Panc1 (cell line): ENCODE data around the gene C11orf58. TPM values are rescaled to one million over a fixed set of nuclear protein-coding genes. Genes with fewer than 3 reads are reported as not detected.

Source experiments
- ATAC-seq: fragments of 200-7000 bp; cut with Tn5 transposase; 2 replicates; pipeline ENCODE4 v1.9.1; 2020; ENCODE audit warnings: mild to moderate bottlenecking, moderate library complexity
- BruUV-seq: library from RNA; stranded (reverse); fragments of 400-500 nt; replicated peaks from 2 replicates; lab custom pipeline; 2021; lab: Mats Ljungman, UMichigan
- CTCF ChIA-PET: fragments of 300-600 bp; sonication (Branson Sonifier 250); formaldehyde crosslinking; loops from one replicate; lab custom pipeline; 2022; ENCODE audit warnings: antibody characterized with exemption; lab: Charles Lee
- POLR2A ChIA-PET: fragments of 300-600 bp; sonication (Branson Sonifier 250); formaldehyde crosslinking; loops from one replicate; lab custom pipeline; 2022; ENCODE audit warnings: antibody characterized with exemption; lab: Charles Lee
- DNase-seq: peaks from one replicate; pipeline ENCODE4 v3.0.0-alpha.2; 2010; ENCODE audit warnings: low read depth, low spot score
- H3K27ac ChIP-seq: 2 replicates; pipeline ENCODE4 v1.5.1; 2011; ENCODE audit warnings: mild to moderate bottlenecking, low read length, inconsistent platforms
- H3K27me3 ChIP-seq: fragments of 200-500 bp; sonication (Bioruptor generic); 2 replicates; pipeline ENCODE4 v1.6.0; 2014; ENCODE audit warnings: low read length, inconsistent platforms; ENCODE audit not compliant: control insufficient read depth, insufficient read depth
- H3K36me3 ChIP-seq: fragments of 200-500 bp; sonication (Bioruptor generic); 2 replicates; pipeline ENCODE4 v1.5.1; 2014; ENCODE audit warnings: inconsistent platforms, mild to moderate bottlenecking, low read length, moderate library complexity; ENCODE audit not compliant: control insufficient read depth, insufficient read depth
- H3K4me1 ChIP-seq: 2 replicates; pipeline ENCODE4 v1.5.1; 2011; ENCODE audit warnings: inconsistent platforms, mild to moderate bottlenecking, low read length, moderate library complexity; ENCODE audit not compliant: control insufficient read depth, insufficient read depth
- H3K4me3 ChIP-seq, 2 experiments: 2 replicates each; pipeline ENCODE4 v1.5.1; 2011 to 2012; ENCODE audit warnings: low read depth in 2 of 2, low read length in 2 of 2, mild to moderate bottlenecking in 2 of 2, inconsistent platforms in 1 of 2, moderate library complexity in 1 of 2
- H3K9me3 ChIP-seq: fragments of 200-500 bp; sonication (Bioruptor generic); 2 replicates; pipeline ENCODE4 v1.5.1; 2014; ENCODE audit warnings: low read depth, mild to moderate bottlenecking, inconsistent platforms, low read length, moderate library complexity; ENCODE audit not compliant: control insufficient read depth, insufficient read depth
- CTCF ChIP-seq: fragments of 450-650 bp; IDR thresholded peaks from 2 replicates; pipeline ENCODE4 v1.5.1; 2017; ENCODE audit warnings: mild to moderate bottlenecking
- POLR2AphosphoS5 ChIP-seq: IDR thresholded peaks from 2 replicates; pipeline ENCODE4 v1.6.1; 2012; ENCODE audit warnings: mild to moderate bottlenecking, low read depth, low read length, moderate library complexity
- REST ChIP-seq, 2 experiments: IDR thresholded peaks; 2 replicates each; pipeline ENCODE4 v1.6.1; 2011 to 2012; ENCODE audit warnings: low read depth in 2 of 2, control low read depth in 1 of 2, low read length in 1 of 2, mild to moderate bottlenecking in 1 of 2, moderate library complexity in 1 of 2; ENCODE audit not compliant: insufficient read depth in 1 of 2
- SIN3A ChIP-seq: IDR thresholded peaks from 2 replicates; pipeline ENCODE4 v1.6.1; 2012; ENCODE audit warnings: low read depth, mild to moderate bottlenecking, low read length, moderate library complexity, borderline replicate concordance; ENCODE audit not compliant: insufficient read depth
- TCF7L2 ChIP-seq: IDR thresholded peaks from 2 replicates; pipeline ENCODE4 v1.6.1; 2011; ENCODE audit warnings: mild to moderate bottlenecking, low read depth, low read length, inconsistent platforms
- in situ Hi-C: cut with HindIII; loops from 2 replicates; pipeline ENCODE4 v1.10.0; 2016; ENCODE audit warnings: low sequenced_read_pairs, low pct_unique_long_range_greater_than_20kb
- intact Hi-C: fragments of 100-400 bp; cut with micrococcal nuclease; formaldehyde crosslinking; loops from one replicate; pipeline ENCODE4 v1.10.0; 2022; ENCODE audit not compliant: unreplicated experiment
- total RNA-seq: library from RNA; stranded (reverse); gene quantifications from one replicate; pipeline ENCODE4 v1.2.1, GENCODE V29; 2021; ENCODE audit not compliant: unreplicated experiment

The C11orf58 gene
- total RNA-seq, 1 experiment from 2014 or later = 97.6 TPM

GRCh38 chr11:16737818-16738192 lies 642 bp upstream of the C11orf58 start:
- ChIA-PET CTCF (interaction anchor here (0.6 kb wide), 1 partner anchor 1042 kb away, joined by 3 read pairs; no protein-coding TSS in a partner anchor), POLR2A (interaction anchor here (0.7 kb wide), 1 partner anchor 36 kb away, joined by 3 read pairs; no protein-coding TSS in a partner anchor)
- Histone ChIP-seq H3K4me1 (0 out of 2 replicates have a peak, but pooled peaks cover 3% of the 10 kb centered on the region), H3K27me3 (no peaks in the 10 kb centered on the region), H3K4me3 (peak overlapping the region; percentile 93 to 99), H3K9me3 (no peaks in the 10 kb centered on the region), H3K27ac (peak overlapping the region; percentile 98), H3K36me3 (peaks cover 5% of the 10 kb centered on the region; the same call in 1 of the 2 replicates)
- in situ Hi-C loops = no loop called here
- DNase-seq = no peak
- peak; percentile 17 for ATAC-seq
- BruUV-seq = TSS peak; percentile 99
- intact Hi-C loops = no loop called here
- TF ChIP-seq CTCF (no peak), REST (IDR thresholded peaks at IDR 0.05; ENCODE audit: insufficient read depth in 1 of 2, low read depth in 2 of 2, low read length in 1 of 2) (no peak), SIN3A (no peak), POLR2AphosphoS5 (no peak), TCF7L2 (no peak)

- H3K36me3 ChIP-seq = peaks cover 5% of the 10 kb centered on the region; the same call in 1 of the 2 replicates
- peak overlapping the region; percentile 98 for H3K27ac ChIP-seq
- intact Hi-C loops (no loop called here), in situ Hi-C loops (no loop called here)
- DNase-seq = no peak
- no peak for TF ChIP-seq CTCF
- TF ChIP-seq SIN3A = 0 out of 2 replicates have a peak, but pooled peaks have one; percentile 5
- POLR2A ChIA-PET = no interaction called here
- no peaks in the 10 kb centered on the region for H3K27me3 ChIP-seq
- H3K4me3 ChIP-seq = peak overlapping the region; percentile 93 to 99
- ATAC-seq = no peak; the same call in 1 of the 2 replicates
- H3K4me1 ChIP-seq = 0 out of 2 replicates have a peak, but pooled peaks cover 3% of the 10 kb centered on the region
- H3K9me3 ChIP-seq = no peaks in the 10 kb centered on the region
- BruUV-seq = TSS peak; percentile 91
- CTCF ChIA-PET = no interaction called here
Observed at GRCh38 chr11:16738947-16739815, 734 bp downstream of the C11orf58 start.
